ENCODE results near the gene KLHL29. TPM values are rescaled to one million over a fixed set of nuclear protein-coding genes. Genes with fewer than 3 reads are reported as not detected.

The KLHL29 gene
- total and polyA plus RNA-seq, 5 donors from 2014 or later: 0.09 to 1.3 (median 0.24) TPM

DNA sequence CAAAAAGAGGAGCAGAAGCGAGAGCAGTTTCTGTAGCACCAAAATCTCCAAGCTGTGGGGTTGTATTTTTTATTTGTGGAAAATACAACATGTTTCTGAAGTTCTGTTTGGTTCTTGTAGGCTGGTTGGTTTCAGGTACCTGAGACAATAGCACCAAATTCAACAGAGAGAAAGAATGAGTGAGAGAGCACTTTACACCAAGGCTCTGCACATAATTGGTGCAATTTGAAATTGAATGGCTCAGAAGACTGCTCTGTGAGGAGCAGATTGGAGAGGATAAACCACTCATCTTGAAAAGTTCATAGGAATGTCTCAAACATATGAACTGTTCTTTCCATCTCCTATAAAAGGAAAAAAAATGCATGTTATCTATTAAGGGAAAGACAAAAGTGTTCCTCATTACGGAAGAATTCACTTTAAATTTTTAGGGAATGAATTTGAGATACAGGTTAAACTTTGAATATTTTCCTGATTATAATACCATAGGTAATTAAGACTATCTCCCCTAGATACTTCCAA, 366.8 kb downstream of the KLHL29 start:
- H3K27ac Mint-ChIP-seq: no peak overlapping the region
- Histone ChIP-seq H3K27ac (ENCODE audit: insufficient read depth, low read length, poor library complexity, severe bottlenecking) (no peak overlapping the region), H3K4me1 (ENCODE audit: control insufficient read depth, insufficient read depth, low read length, poor library complexity, severe bottlenecking) (no peaks in the 10 kb centered on the region), H3K9me3 (ENCODE audit: control insufficient read depth in 2 of 2, low read length in 2 of 2) (no peaks in the 10 kb centered on the region), H3K36me3 (ENCODE audit: control insufficient read depth, insufficient read depth, low read length) (peaks cover 42% of the 10 kb centered on the region), H3K27me3 (ENCODE audit: control insufficient read depth, insufficient read depth, low read length) (no peaks in the 10 kb centered on the region), H3K4me3 (ENCODE audit: low read depth, low read length) (no peak overlapping the region)
- DNase-seq (no peak), ATAC-seq (ENCODE audit: low read depth in 2 of 2) (no peak)
- no peak overlapping the region for H3K4me3 Mint-ChIP-seq
- no peaks in the 10 kb centered on the region for H3K9me3 Mint-ChIP-seq
- peaks cover 47% of the 10 kb centered on the region for H3K36me3 Mint-ChIP-seq
- H3K4me1 Mint-ChIP-seq: peaks cover 0 to 11% (median 4%) of the 10 kb centered on the region in 4 donors
- H3K27me3 Mint-ChIP-seq: no peaks in the 10 kb centered on the region

DNA sequence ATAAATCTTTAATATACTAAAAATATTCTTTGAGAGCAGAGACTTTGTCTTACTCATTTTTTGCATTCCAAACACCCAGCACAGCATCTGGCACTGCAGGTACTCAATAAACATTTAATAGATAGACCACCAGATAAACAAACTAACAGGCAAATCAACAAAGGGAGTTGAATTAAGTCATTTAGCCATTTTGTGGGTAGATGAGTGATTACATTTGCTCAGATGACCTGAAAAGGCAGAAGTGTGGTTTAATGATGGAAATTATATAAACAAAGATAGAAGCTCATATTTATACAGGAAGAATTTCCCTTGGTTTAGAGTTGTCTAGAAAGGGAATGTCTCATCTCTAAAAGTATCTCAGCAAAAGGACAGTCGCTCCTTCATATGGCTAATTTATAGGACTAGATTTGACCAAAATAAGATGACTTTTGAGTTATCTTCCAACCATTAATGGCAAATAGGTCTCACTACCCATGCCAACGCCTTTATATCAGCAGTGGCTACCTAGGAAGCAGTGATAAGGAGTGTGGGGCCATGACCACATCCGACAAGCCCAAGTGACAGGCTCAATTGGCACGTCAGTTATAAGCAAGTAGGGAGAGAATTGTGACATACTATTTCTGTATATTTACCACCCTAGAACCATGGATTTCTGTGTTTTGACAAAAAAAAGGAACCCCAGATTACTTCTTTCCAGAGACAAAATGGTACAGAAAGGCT, 368.5 kb downstream of the KLHL29 start:
- peaks cover 58% of the 10 kb centered on the region for H3K36me3 ChIP-seq (ENCODE audit: control insufficient read depth, insufficient read depth, low read length)
- no peak for ATAC-seq (ENCODE audit: low read depth in 2 of 2)
- H3K27me3 Mint-ChIP-seq: no peaks in the 10 kb centered on the region
- no peak overlapping the region for H3K4me3 Mint-ChIP-seq
- H3K4me1 Mint-ChIP-seq: peaks cover 0 to 11% (median 4%) of the 10 kb centered on the region in 4 donors
- H3K4me1 ChIP-seq (ENCODE audit: control insufficient read depth, insufficient read depth, low read length, poor library complexity, severe bottlenecking): no peaks in the 10 kb centered on the region
- H3K9me3 Mint-ChIP-seq: no peaks in the 10 kb centered on the region
- H3K27ac Mint-ChIP-seq: no peak overlapping the region
- no peak for DNase-seq
- H3K4me3 ChIP-seq (ENCODE audit: low read depth, low read length): no peak overlapping the region
- H3K27me3 ChIP-seq (ENCODE audit: control insufficient read depth, insufficient read depth, low read length): no peaks in the 10 kb centered on the region
- H3K27ac ChIP-seq (ENCODE audit: insufficient read depth, low read length, poor library complexity, severe bottlenecking): no peak overlapping the region
- peaks cover 59% of the 10 kb centered on the region for H3K36me3 Mint-ChIP-seq
- no peaks in the 10 kb centered on the region for H3K9me3 ChIP-seq (ENCODE audit: control insufficient read depth in 2 of 2, low read length in 2 of 2)

DNA sequence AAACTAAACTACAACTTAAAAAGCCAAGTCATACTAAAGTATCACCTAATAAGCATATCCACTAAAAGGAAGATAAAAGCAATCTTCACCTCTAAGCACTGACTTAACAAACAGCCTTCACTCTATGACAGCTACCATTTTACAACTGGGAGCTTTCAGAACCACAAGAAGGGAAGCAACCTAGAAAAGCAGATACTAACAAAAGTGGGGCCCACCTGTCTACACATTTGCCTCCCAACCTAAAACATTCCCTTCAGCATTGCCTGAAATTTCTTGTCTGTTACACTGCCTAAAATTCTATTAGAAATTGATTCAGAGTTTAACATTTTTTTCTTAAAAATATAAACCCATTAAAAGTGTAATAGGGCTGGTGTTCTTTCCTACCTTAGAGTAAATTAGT, 370.0 kb downstream of the KLHL29 start:
- Histone ChIP-seq H3K27ac (ENCODE audit: insufficient read depth, low read length, poor library complexity, severe bottlenecking) (no peak overlapping the region), H3K36me3 (ENCODE audit: control insufficient read depth, insufficient read depth, low read length) (peaks cover 58% of the 10 kb centered on the region)

DNA sequence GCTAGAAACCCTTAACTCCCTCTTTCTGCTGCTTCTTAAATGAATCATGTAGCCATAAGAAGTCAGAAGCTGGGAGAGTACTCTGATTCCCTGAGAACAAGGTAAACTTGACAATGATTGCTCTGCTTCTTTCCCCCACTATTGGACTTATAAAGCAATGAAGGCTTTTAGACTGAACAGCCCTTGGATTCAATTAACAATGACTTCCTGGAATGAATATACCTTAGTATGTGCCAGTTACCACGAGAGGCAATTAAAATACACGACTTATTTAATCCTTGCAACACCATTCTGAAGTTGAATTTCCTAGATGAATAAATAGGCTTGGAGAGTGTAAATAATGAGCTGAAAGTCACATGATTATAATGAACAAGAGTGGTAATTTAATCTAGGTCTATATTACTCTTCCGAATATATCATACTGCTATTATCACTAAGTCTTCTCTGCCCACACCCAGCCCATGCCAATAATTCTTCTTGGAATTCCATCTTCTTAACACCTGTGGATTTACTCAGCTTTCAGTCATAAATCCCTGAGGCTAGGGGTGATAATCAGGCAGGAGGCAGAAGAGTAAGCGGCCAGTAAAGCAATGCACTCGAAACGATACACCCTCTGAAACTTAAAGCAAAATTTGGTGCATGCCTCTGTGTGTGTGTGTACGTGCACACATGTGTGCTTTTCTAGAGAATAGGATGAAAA, 371.8 kb downstream of the KLHL29 start:
- Histone ChIP-seq H3K27me3 (ENCODE audit: control insufficient read depth, insufficient read depth, low read length) (no peaks in the 10 kb centered on the region), H3K27ac (ENCODE audit: insufficient read depth, low read length, poor library complexity, severe bottlenecking) (no peak overlapping the region), H3K36me3 (ENCODE audit: control insufficient read depth, insufficient read depth, low read length) (peaks cover 50% of the 10 kb centered on the region), H3K9me3 (ENCODE audit: control insufficient read depth in 2 of 2, low read length in 2 of 2) (no peaks in the 10 kb centered on the region), H3K4me1 (ENCODE audit: control insufficient read depth, insufficient read depth, low read length, poor library complexity, severe bottlenecking) (peaks cover 6% of the 10 kb centered on the region), H3K4me3 (ENCODE audit: low read depth, low read length) (no peak overlapping the region)
- peaks cover 5 to 12% (median 8%) of the 10 kb centered on the region in 4 donors for H3K4me1 Mint-ChIP-seq
- H3K9me3 Mint-ChIP-seq: no peaks in the 10 kb centered on the region
- DNase-seq (no peak), ATAC-seq (ENCODE audit: low read depth in 2 of 2) (no peak)
- H3K27me3 Mint-ChIP-seq: no peaks in the 10 kb centered on the region
- peak overlapping the region in 1 of 3 donors; percentile 36 for H3K27ac Mint-ChIP-seq
- H3K4me3 Mint-ChIP-seq: no peak overlapping the region
- peaks cover 52% of the 10 kb centered on the region for H3K36me3 Mint-ChIP-seq

More for the DNA sequence above, 370.0 kb downstream of the KLHL29 start:
- Mint-ChIP-seq H3K9me3 (no peaks in the 10 kb centered on the region), H3K36me3 (peaks cover 61% of the 10 kb centered on the region), H3K27me3 (no peaks in the 10 kb centered on the region), H3K27ac (no peak overlapping the region), H3K4me3 (no peak overlapping the region), H3K4me1 (peaks cover 0 to 10% (median 4%) of the 10 kb centered on the region in 4 donors)
- Histone ChIP-seq H3K4me1 (ENCODE audit: control insufficient read depth, insufficient read depth, low read length, poor library complexity, severe bottlenecking) (no peaks in the 10 kb centered on the region), H3K4me3 (ENCODE audit: low read depth, low read length) (no peak overlapping the region), H3K27me3 (ENCODE audit: control insufficient read depth, insufficient read depth, low read length) (no peaks in the 10 kb centered on the region), H3K9me3 (ENCODE audit: control insufficient read depth in 2 of 2, low read length in 2 of 2) (no peaks in the 10 kb centered on the region)
- ATAC-seq (ENCODE audit: low read depth in 2 of 2) (no peak), DNase-seq (no peak)

DNA sequence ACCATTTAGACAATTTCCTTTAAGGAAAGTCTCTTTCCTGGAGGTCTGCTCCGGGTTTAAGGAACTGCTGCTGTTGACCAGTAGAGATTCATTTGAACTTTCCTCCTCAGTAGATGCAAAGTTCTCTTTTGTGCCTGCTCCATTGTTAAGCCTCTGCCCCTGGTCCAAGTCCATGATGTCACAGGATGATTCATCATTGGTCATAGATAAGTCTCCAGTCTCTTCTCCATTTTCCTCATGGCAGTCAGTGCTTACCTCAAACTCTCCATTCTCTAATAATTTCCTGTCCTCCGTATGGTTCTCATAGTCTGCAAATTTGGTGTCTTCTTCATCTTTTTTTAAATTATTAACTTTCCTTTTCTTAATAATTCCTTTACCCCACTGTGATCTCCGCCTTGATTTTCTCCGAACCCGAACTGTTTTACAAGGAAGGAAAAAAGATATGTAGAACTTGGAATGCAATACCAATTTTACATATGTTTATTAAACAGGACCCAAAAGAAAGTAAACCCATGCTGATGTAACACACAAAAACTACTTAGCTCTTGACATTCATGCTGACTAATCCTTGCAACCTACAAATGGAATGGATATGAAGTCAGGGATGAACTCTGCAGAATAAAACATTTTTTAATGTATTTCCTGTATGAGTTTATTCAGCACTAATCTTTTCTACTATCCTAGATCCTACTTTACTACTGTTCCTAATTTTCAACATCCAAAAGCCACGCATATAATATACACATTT, 372.9 kb downstream of the KLHL29 start:
- Histone ChIP-seq H3K27me3 (ENCODE audit: control insufficient read depth, insufficient read depth, low read length) (no peaks in the 10 kb centered on the region), H3K36me3 (ENCODE audit: control insufficient read depth, insufficient read depth, low read length) (peaks cover 41% of the 10 kb centered on the region), H3K9me3 (ENCODE audit: control insufficient read depth in 2 of 2, low read length in 2 of 2) (no peaks in the 10 kb centered on the region), H3K4me1 (ENCODE audit: control insufficient read depth, insufficient read depth, low read length, poor library complexity, severe bottlenecking) (peaks cover 6% of the 10 kb centered on the region), H3K27ac (ENCODE audit: insufficient read depth, low read length, poor library complexity, severe bottlenecking) (no peak overlapping the region), H3K4me3 (ENCODE audit: low read depth, low read length) (no peak overlapping the region)
- peaks cover 12 to 20% (median 13%) of the 10 kb centered on the region in 4 donors for H3K4me1 Mint-ChIP-seq
- no peaks in the 10 kb centered on the region for H3K27me3 Mint-ChIP-seq
- DNase-seq: no peak
- peaks cover 48% of the 10 kb centered on the region for H3K36me3 Mint-ChIP-seq
- ATAC-seq (ENCODE audit: low read depth in 2 of 2): no peak
- peak overlapping the region in 1 of 3 donors; percentile 36 for H3K27ac Mint-ChIP-seq
- H3K4me3 Mint-ChIP-seq: no peak overlapping the region
- H3K9me3 Mint-ChIP-seq: no peaks in the 10 kb centered on the region
